DMS79 treated with DMSO at 0.1 percent for 48 hours (cell line): Measurements from ENCODE around the gene CUEDC1.
"Not testable (repeated sequence)": the region's sequence is repeated elsewhere in the genome, so short reads cannot be mapped to it uniquely, and the experiment has no call there.

Experiments used
- DNase-seq: peaks from one replicate; lab custom pipeline; 2025; lab: John Stamatoyannopoulos, UW

The CUEDC1 gene

DNA sequence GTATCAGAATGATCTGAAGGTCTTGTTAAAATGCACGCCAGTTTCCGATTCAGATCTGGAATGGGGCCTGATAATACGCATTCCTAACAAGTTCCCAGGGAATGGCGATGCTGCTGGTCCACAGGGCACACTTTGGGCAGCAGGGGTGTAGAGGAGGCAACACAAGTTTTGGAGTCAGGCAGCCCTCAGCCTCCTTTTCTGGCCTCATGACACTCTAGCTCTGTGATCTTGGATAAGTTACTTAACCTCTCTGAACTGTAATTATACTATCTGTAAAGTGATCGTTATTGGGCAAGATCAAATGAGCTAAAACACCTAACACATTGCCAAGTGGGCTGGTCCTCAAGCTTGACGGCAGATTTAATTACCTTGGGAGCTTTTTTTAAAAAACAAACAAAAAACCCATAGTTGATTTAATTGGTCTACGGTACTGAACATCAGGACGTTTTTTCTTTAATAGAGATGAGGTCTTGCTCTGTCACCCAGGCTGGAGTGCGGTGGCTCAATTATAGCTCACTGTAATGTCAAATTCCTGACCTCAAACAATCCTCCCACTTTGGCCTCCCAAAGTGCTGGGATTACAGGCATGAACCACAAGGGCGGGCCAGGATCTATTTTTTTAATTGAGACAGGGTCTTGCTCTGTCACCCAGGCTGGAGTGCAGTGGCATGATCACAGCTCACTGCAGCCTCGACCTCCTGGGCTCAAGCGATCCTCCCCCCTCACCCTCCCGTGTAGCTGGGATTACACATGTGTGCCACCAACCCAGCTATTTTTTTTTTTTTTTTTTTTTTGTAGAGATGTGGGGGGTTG is 95.4 kb downstream of the CUEDC1 start:
- no peak for DNase-seq

DNA sequence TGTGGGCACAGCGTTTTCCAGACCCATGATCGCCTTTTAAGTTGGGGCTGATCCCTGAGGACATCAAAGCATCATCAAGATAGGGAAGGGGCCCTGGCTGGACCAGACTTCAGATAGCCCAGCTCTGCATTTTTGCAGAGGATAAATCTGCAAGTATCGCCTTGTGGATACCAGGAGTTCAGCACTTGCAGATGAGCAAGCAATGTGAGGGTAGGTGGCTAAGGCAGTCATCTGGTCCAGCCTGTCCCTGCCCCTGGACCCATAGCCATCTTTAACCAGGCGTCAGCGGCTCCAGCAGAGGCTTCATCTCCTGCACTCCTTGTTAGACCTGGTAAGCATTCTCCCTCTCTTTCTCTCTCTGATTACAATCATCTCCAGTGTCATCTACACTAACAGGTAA is 96.4 kb downstream of the CUEDC1 start:
- DNase-seq: no peak

- no peak for DNase-seq
These were observed 98.2 kb downstream of the CUEDC1 start for GRCh38 chr17:57856792-57857620.

DNA sequence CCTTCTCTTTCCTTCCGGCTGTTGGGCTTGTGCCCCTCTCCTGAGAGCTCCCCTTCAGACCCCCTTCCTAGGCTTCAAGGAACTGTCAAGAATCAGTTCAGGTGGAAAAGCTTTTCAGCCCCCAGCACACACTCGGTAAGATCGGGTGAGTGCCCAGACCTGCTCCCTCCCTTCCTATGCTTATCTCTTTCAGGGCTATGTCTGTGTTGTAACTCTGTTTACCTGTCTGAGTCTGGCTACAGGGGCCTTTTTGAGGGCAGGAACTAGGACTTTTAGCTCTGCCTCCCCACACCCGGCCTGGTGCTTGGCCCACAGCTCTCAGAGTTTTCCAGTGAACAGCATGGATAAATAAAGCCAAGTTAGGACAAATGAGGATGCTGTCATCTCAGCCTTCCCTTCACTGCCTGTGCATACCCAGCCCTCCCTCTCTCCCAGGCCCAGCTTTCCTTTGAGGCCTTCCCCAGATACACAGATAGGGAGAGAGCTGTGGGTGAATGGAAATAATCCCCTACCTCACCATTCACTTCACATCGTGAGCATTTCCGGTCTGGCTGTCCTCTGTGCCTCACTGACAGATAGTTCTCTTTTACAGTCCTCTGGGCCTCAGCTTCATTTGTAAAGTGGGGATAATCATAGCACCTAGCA is 99.7 kb downstream of the CUEDC1 start:
- DNase-seq: no peak

GRCh38 chr17:57853695-57854094 is 101.5 kb downstream of the CUEDC1 start:
- no peak for DNase-seq

GRCh38 chr17:57852955-57853328 is 102.3 kb downstream of the CUEDC1 start:
- DNase-seq: no peak

- no peak for DNase-seq
These were observed 102.9 kb downstream of the CUEDC1 start for GRCh38 chr17:57852092-57852954.

DNA sequence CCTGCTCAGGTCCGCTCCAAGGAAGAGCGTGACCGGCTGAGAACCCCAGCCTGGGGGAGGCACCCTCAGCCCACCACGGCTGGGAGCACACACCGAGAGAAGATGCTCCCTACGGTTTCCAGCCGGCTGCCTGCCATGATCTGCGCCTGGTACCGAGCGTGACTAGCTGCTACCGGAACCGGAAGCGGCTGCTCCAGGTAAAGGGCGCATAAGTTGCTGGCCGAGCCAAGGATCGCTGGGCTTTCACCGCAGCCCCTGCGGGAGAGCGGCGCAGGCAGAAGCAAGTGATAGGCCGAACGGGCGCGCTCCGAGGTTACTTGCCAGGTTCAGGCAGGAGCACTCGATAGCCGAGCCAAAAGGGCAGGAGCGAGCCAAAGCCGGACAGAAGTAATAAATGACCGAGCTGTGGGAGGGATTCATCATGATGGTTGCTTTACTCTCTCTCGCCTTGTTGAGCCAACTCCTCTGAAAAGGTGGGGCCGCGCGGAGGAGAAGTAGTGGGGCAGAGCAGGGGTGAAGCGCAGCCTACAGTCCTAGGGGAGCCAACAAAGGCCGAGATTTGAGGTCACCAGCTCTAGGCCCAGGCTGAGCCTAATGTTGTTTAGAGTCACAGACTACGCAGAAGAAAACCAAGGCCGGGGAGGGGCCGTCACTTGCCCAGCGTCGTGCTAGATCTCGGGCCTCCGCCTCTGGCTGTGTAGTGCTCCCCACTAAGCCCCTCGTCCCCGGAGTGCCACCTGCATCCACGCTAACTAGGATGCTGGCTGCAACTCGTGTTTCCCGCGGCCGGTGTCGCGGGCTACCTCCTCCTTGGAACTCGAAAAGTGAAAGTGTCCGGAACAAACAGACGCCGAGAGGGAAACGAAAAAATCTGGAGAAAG is 105.1 kb downstream of the CUEDC1 start, which contains the start of gene MRPS23:
TSS of gene MRPS23 (minus strand) at position 171 of the 881 bp plus-strand sequence. CDS start at position 137, 34 bp downstream.
- peak; percentile 82 for DNase-seq

DNA sequence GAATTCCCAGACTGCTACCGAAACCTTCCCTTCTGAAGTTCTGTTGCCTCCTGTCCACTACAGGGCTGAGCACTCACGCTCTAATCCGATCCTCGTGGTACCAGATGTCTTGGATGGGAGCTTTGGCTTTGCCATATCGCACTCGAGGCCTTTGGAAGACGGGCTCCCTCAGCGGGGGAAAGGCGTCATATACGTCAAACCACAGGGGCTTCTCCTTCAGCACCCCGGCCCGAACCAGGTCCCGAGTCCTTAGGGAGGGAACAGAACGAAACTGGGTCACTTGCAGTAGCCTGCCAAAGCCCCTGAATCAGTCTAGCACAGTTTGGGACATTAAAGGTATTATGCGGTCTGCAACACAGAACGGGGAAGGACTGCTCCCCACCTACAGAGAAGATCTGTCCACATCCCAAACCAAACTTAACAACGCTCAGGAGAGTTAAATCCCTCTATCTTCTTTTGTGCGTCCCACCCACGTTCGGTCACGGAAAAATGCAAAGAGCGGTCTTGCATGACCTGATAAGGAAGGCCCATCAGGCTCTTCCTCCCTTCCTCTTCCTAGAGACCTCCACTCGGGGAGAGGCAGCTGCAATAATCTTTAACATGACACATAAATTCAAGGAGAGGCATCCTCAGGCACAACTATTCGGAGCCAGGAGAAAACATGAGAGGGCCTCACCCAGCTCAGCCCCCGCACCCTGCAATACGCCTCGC is 105.9 kb downstream of the CUEDC1 start:
- DNase-seq: no peak

- DNase-seq: not testable (repeated sequence)
These were observed 108.9 kb downstream of the CUEDC1 start for GRCh38 chr17:57846056-57846945.

- no peak for DNase-seq
These were observed 112.9 kb downstream of the CUEDC1 start for GRCh38 chr17:57842280-57842679.

- no peak for DNase-seq
These were observed 115.7 kb downstream of the CUEDC1 start for GRCh38 chr17:57839571-57839923.

DNA sequence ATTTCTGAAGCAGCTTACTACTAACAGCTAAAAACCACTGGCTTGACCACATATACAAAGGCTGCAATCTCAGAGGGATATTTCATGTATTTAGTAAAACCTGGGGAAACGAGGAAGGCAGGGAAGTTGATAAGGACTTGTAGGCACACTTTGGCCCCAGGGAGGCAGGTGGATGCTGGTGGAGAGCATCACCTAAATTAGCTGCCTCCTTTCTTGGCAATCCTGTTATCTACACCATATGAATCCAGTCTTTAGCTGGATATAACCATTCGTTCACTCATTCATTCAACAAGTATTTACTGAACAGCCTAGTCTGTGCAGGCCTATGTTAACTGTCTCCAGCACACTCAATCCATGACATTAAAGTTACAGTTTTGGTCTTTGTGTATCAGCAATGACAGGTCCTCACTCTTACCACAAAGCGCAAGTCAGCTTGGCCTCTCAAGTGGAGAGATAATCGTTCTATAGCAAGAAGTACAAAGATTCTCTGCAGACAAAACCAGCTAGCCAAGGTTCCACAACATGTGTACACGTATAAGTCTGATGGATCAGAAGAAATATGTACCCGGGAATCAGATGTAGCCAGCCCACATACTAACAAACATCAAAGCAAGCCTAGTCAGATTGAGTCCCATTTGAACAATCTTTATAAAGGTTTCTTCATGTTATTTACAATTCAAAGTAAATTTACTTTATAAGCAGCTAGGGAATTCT is 116.2 kb downstream of the CUEDC1 start:
- no peak for DNase-seq

DNA sequence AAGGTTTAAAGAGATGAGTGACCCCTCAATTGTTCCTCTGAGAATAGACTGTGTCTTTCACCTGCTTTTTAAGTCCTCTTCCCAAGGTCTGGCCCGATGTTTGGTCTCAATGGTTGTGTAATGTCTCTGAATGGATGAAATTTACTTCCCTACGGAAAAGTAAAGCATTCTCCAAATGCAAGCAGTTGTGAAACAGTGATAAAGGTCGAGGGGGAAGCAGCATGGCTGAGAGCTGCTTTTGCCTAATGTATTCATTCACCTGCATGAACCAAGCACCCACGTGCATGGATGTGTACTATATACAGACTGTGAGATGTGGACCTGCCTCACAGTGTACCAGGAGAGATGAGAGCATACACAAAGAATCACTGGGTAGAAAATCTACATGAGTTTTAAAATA is 116.8 kb downstream of the CUEDC1 start:
- DNase-seq: no peak

GRCh38 chr17:57835333-57835900 is 119.8 kb downstream of the CUEDC1 start:
- DNase-seq: no peak

DNA sequence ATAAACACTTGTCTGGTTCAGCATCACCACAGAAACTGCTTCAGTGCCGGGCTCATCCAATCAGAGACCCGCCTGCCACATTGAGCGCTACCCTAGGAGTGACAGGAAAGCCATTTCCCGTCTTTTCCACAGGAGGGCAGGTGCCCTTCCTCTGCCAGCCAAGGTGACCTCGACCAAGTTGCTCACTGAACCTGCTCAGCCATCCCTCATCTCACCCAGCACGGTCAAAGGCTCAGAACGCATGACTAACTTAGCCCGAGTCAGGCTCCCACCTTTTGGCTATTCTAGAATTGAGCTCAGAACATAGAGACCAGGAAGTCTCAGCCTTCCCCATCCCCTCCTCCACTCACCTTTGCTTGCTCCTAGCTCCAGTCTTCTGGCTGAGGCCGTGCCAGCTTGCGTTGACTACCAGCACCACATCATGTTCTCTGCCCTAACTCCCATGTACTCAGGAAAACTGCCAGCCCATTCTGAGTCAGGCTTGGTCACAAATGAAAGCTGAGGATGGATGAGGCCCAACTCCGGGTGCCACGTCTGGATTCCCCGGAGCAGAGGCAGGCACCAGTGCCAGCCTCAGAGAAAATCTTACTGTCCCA is 121.0 kb downstream of the CUEDC1 start:
- DNase-seq: no peak

DNA sequence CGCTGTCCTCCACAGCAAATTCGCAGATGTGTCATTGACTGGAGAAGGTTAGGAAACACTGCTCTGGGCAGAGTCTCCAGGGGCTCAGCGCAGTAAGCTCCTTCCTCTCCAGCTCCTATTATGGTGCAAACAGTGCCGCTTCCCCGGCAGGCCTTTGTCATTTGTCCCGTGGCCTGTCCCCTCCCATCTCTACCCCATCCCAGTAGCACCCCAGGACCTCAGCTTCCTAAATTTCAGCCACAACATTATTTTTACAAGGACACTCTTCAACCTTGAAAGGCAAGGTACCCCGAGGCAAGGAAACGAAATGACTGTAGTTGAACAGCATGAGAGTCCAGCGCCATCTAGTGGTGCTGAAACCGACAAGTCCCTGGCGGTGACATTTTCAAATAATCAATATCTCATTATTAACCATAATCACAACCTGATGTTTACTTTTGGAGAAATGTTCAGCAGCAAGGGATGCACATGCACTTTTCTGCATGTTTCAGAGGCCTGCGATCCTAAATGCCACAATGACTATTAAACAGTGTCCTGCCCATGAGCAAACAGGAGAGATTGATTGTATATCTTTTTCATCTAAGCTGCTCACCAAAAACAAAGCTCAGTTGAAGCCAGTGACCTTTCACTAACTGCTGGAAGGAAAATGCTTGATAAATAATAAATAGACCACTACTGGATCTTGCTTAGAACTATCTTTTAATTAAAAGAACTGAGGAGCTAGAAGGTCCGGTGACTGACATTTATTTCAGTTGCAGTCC is 121.9 kb downstream of the CUEDC1 start:
- peak; percentile 52 for DNase-seq
